Measurements from ENCODE around the gene SORL1. TPM values are rescaled to one million over a fixed set of nuclear protein-coding genes. Genes with fewer than 3 reads are reported as not detected.
"Not testable (repeated sequence)": the region's sequence is repeated elsewhere in the genome, so short reads cannot be mapped to it uniquely, and the experiment has no call there.

SORL1 gene
- total RNA-seq, 3 donors from 2014 or later, result 58.3 to 195 (median 109) TPM

DNA sequence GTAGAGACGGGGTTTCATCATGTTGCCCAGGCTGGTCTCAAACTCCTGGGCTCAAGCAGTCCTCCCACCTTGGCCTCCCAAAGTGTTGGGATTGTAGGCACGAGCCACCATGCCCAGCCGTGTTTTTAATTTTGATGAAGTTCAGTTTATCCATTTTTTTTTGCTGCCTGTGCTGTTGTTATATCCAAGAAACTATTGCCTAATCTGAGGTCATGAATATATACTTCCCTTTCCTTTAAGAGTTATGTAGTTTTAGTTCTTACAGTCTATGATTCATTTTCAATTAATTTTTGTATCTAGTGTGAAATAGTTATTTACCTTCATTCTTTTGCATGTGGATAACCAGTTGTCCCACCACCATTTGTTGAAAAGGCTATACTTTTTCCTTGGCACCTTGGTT lies 50.9 kb downstream of the SORL1 start:
- intact Hi-C loops (cut with DNase I, micrococcal nuclease), result no loop called here

DNA sequence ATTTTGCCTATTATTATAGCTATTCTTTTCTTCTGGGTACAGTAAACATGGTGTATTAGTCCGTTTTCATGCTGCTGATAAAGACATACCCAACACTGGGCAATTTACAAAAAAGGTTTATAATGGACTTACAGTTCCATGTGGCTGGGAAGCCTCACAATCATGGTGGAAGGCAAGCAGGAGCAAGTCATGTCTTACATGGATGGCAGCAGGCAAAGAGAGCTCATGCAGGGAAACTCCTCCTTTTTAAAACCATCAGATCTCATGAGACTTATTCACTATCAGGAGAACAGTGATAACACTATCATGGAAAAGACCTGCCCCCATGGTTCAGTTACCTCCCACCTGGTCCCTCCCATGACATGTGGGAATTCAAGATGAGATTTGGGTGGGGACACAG lies 54.1 kb downstream of the SORL1 start:
- ATAC-seq; H3K4me3 ChIP-seq; DNase-seq; H3K36me3 ChIP-seq (ENCODE audit: low read depth); H3K4me1 ChIP-seq (ENCODE audit: low read depth); H3K9me3 ChIP-seq; intact Hi-C loops (cut with DNase I, micrococcal nuclease): not testable (repeated sequence)

More for the DNA sequence above, 50.9 kb downstream of the SORL1 start:
- H3K9me3 ChIP-seq, result no peaks in the 10 kb centered on the region
- ATAC-seq (no peak), DNase-seq (no peak)
- TF ChIP-seq, protein P1, sequence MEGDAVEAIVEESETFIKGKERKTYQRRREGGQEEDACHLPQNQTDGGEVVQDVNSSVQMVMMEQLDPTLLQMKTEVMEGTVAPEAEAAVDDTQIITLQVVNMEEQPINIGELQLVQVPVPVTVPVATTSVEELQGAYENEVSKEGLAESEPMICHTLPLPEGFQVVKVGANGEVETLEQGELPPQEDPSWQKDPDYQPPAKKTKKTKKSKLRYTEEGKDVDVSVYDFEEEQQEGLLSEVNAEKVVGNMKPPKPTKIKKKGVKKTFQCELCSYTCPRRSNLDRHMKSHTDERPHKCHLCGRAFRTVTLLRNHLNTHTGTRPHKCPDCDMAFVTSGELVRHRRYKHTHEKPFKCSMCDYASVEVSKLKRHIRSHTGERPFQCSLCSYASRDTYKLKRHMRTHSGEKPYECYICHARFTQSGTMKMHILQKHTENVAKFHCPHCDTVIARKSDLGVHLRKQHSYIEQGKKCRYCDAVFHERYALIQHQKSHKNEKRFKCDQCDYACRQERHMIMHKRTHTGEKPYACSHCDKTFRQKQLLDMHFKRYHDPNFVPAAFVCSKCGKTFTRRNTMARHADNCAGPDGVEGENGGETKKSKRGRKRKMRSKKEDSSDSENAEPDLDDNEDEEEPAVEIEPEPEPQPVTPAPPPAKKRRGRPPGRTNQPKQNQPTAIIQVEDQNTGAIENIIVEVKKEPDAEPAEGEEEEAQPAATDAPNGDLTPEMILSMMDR (IDR thresholded peaks at IDR 0.05), result no peak
- H3K36me3 ChIP-seq (ENCODE audit: low read depth), result no peaks in the 10 kb centered on the region
- no peak overlapping the region for H3K4me3 ChIP-seq
- H3K4me1 ChIP-seq (ENCODE audit: low read depth), result no peaks in the 10 kb centered on the region

DNA sequence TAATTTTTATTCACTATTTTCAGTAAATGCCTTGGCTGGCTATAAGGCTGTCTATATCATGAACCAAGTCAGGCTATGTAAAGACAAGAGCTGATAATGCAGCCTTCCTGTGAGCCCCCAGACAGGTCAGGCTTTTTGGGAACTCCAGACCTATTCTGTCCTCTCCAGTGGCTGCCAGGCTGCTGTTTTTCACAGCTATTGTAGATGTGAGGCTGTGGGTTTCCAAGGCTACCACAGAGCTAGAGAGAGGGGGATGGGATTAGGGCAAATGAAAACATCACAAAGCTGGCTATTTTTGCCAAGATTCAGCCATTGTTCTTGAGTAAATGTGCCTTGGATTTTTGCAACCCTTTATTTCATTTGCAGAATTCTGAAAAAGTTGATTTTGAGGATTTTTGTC lies 56.3 kb downstream of the SORL1 start:
- no peaks in the 10 kb centered on the region for H3K4me1 ChIP-seq (ENCODE audit: low read depth)
- no peaks in the 10 kb centered on the region for H3K36me3 ChIP-seq (ENCODE audit: low read depth)
- intact Hi-C loops (cut with DNase I, micrococcal nuclease), result no loop called here
- ATAC-seq, result no peak
- no peak overlapping the region for H3K4me3 ChIP-seq
- DNase-seq, result no peak
- no peaks in the 10 kb centered on the region for H3K9me3 ChIP-seq
- TF ChIP-seq, protein P1 (IDR thresholded peaks at IDR 0.05), result no peak

DNA sequence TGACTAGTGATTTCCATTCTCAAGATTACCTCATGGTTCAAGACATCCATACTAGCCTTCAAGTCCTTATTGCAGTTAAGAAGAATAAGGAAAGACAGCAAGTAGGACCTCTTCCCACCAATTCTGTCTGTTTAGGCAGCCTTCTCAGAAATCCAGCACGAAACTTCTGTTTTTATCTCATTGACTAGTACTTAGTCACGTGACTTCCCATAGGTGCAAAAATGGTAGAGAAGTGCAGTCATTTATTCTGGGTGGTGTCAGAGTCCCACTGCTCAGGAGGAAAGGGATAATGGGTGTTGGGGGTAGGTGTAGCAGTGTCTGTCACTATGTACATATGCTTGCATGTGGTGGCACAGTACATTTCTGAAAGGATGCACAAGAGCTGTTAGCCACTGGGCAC lies 58.3 kb downstream of the SORL1 start:
- Histone ChIP-seq H3K4me1 (ENCODE audit: low read depth) (no peaks in the 10 kb centered on the region), H3K4me3 (no peak overlapping the region), H3K36me3 (ENCODE audit: low read depth) (no peaks in the 10 kb centered on the region), H3K9me3 (no peaks in the 10 kb centered on the region)
- DNase-seq, result no peak
- TF ChIP-seq, protein P1 (IDR thresholded peaks at IDR 0.05), result no peak
- intact Hi-C loops (cut with DNase I, micrococcal nuclease), result no loop called here
- ATAC-seq, result no peak

DNA sequence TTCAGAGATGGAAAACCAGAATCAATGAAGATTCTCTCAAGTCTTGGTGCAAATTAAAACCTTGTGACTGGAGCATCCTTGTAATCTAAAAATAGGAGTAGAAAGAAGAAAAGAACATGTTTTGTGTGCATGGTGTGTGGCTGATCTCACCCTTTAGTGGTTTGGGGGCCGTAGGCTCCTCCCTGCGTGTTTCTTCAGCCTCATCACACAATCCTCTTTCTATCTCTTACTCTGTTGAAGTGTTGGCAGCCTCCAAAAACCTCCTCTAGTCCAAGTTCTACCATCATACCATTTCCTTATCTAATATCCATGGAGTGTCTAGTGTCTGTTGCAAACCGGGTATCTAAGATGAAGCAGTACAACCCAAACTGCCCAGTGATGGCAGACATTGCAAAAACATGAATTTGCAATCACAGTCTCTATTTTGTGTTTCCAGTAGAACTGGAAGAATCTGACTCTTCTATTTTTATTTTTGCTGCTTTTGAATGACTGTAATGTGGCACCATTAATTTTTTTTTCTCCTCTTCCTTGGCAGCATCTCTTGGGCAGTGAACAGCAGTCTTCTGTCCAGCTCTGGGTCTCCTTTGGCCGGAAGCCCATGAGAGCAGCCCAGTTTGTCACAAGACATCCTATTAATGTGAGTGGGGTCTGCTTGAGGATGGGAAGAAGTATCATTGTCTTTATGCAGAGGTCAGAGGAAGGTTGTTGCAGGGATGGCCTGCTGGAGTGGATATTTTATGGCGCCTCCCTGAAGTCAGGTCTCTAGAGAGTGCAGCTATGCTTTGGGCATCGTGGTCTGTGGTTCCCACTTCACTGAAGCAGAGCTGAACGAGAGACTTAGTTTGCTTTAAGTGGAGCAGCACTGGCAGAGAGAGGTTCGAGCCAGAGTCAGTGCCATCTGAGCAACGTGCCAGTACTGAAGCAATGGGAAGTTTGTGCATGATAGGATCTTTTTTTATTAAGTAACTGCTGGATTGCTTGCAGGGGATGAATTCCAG lies 60.7 kb downstream of the SORL1 start:
- ATAC-seq, result no peak
- Histone ChIP-seq H3K9me3 (no peaks in the 10 kb centered on the region), H3K4me3 (no peak overlapping the region), H3K4me1 (ENCODE audit: low read depth) (no peaks in the 10 kb centered on the region), H3K36me3 (ENCODE audit: low read depth) (no peaks in the 10 kb centered on the region)
- intact Hi-C loops (cut with DNase I, micrococcal nuclease), result no loop called here
- DNase-seq, result no peak
- TF ChIP-seq, protein P1 (IDR thresholded peaks at IDR 0.05), result no peak

DNA sequence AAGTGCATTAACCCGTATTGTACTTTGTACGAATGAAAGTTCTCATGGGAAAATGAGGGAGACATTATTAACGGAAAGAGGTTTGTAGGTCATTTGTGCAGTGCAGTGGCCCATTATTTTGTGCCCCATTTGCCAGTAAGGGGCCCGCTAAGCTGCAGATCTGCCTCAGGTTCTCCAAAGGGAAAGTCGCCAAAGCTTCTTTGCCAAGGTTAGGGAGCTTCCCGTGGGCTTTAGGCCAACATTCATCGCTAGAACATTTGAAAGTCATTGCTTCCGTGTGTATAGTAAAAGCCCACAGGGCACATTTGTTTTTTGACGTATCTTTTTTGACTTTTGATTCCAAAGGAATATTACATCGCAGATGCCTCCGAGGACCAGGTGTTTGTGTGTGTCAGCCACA lies 61.7 kb downstream of the SORL1 start:
- ATAC-seq (no peak), DNase-seq (no peak)
- Histone ChIP-seq H3K9me3 (no peaks in the 10 kb centered on the region), H3K4me1 (ENCODE audit: low read depth) (no peaks in the 10 kb centered on the region), H3K36me3 (ENCODE audit: low read depth) (no peaks in the 10 kb centered on the region), H3K4me3 (no peak overlapping the region)
- TF ChIP-seq, protein P1 (IDR thresholded peaks at IDR 0.05), result no peak
- intact Hi-C loops (cut with DNase I, micrococcal nuclease), result no loop called here

Measured in mucosa of descending colon (tissue), 3 donors.